ENCODE data around the gene CRTAC1.
A peak's percentile ranks its signal among the peaks of the same experiment; 100 is the strongest.

Gene CRTAC1

GRCh38 chr10:97891497-97892167 lies 138.8 kb downstream of the CRTAC1 start:
- DNase-seq, result peak; percentile 52

GRCh38 chr10:97889461-97890265 lies 140.8 kb downstream of the CRTAC1 start:
- peak; percentile 67 for DNase-seq

GRCh38 chr10:97888641-97889262 lies 141.7 kb downstream of the CRTAC1 start:
- DNase-seq, result peak; percentile 78

GRCh38 chr10:97888134-97888533 lies 142.3 kb downstream of the CRTAC1 start:
- DNase-seq, result no peak

- DNase-seq, result no peak
Observed at GRCh38 chr10:97887399-97887798, 143.0 kb downstream of the CRTAC1 start.

- no peak for DNase-seq
Observed at GRCh38 chr10:97886286-97886685, 144.1 kb downstream of the CRTAC1 start.

GRCh38 chr10:97883092-97883485 lies 147.3 kb downstream of the CRTAC1 start:
- no peak for DNase-seq

GRCh38 chr10:97882142-97883091 lies 148.0 kb downstream of the CRTAC1 start:
- no peak for DNase-seq

GRCh38 chr10:97880109-97880508 lies 150.3 kb downstream of the CRTAC1 start:
- no peak for DNase-seq

GRCh38 chr10:97879241-97879640 lies 151.2 kb downstream of the CRTAC1 start:
- DNase-seq, result no peak

- no peak for DNase-seq
Observed at GRCh38 chr10:97876402-97876801, 154.0 kb downstream of the CRTAC1 start.

GRCh38 chr10:97875391-97875790 lies 155.0 kb downstream of the CRTAC1 start:
- no peak for DNase-seq

GRCh38 chr10:97874332-97874731 lies 156.1 kb downstream of the CRTAC1 start:
- no peak for DNase-seq

GRCh38 chr10:97873569-97873968 lies 156.9 kb downstream of the CRTAC1 start:
- no peak for DNase-seq

GRCh38 chr10:97870990-97871389 lies 159.4 kb downstream of the CRTAC1 start:
- no peak for DNase-seq

- peak; percentile 90 for DNase-seq
Observed at GRCh38 chr10:97869091-97870042, 161.1 kb downstream of the CRTAC1 start.

GRCh38 chr10:97868134-97868685 lies 162.2 kb downstream of the CRTAC1 start:
- DNase-seq, result no peak

GRCh38 chr10:97867220-97867800 lies 163.1 kb downstream of the CRTAC1 start:
- no peak for DNase-seq

GRCh38 chr10:97866524-97867219 lies 163.7 kb downstream of the CRTAC1 start:
- DNase-seq, result no peak

- no peak for DNase-seq
Observed at GRCh38 chr10:97865488-97865887, 164.9 kb downstream of the CRTAC1 start.

Data from DMS153 (cell line).